Mesodermal cell (in vitro differentiated cells): ENCODE measurements around the gene RTN4R. TPM values are rescaled to one million over a fixed set of nuclear protein-coding genes. Genes with fewer than 3 reads are reported as not detected.
A peak's percentile ranks its signal among the peaks of the same experiment; 100 is the strongest.
"Not testable (repeated sequence)": the region's sequence is repeated elsewhere in the genome, so short reads cannot be mapped to it uniquely, and the experiment has no call there.

Experiments
- H3K27ac ChIP-seq: 2 replicates; pipeline ENCODE4 v1.7.0; 2013; ENCODE audit warnings: mild to moderate bottlenecking, low read depth, low read length, moderate library complexity; ENCODE audit not compliant: severe bottlenecking
- H3K36me3 ChIP-seq: 2 replicates; pipeline ENCODE4 v1.7.1; 2013; ENCODE audit warnings: mild to moderate bottlenecking, low read length, moderate library complexity; ENCODE audit not compliant: control insufficient read depth, insufficient read depth
- H3K4me1 ChIP-seq: one replicate; pipeline ENCODE4 v1.7.1; 2013; ENCODE audit warnings: mild to moderate bottlenecking, low read length; ENCODE audit not compliant: insufficient read depth, control insufficient read depth, poor library complexity, severe bottlenecking
- H3K4me3 ChIP-seq: 2 replicates; pipeline ENCODE4 v1.7.0; 2013; ENCODE audit warnings: low read length, control low read depth, mild to moderate bottlenecking; ENCODE audit not compliant: insufficient read depth, poor library complexity, severe bottlenecking; ENCODE audit errors: extremely low read depth
- H3K9me3 ChIP-seq: 2 replicates; pipeline ENCODE4 v1.7.1; 2013; ENCODE audit warnings: mild to moderate bottlenecking, low read length, moderate library complexity; ENCODE audit not compliant: control insufficient read depth
- WGBS, 2 experiments: methylation state at CpG; one replicate each; pipeline ENCODE4 v1.1.5; 2013; ENCODE audit warnings: missing lambda C conversion rate in 2 of 2; ENCODE audit not compliant: insufficient coverage in 2 of 2; 5-methylcytosine and 5-hydroxymethylcytosine counted together
- polyA plus RNA-seq, 2 experiments: library from polyadenylated mRNA; stranded (reverse); fragments of 50-300 nt; gene quantifications; one replicate each; pipeline ENCODE4 v1.2.3, GENCODE V29; 2013

The RTN4R gene
- polyA plus RNA-seq (2013, experiment 1 of 2), result 5.7 TPM
- polyA plus RNA-seq (2013, experiment 2 of 2), result 3.7 TPM

GRCh38 chr22:20268279-20269012 lies at the start of gene RTN4R:
Gene RTN4R (minus strand): TSS chr22:20268318. CDS start chr22:20268092, 226 bp downstream.
- no peaks in the 10 kb centered on the region for H3K9me3 ChIP-seq
- no peak within 1 kb of the TSS for H3K27ac ChIP-seq
- H3K36me3 ChIP-seq, result no peaks in the 10 kb centered on the region
- peak within 1 kb of the TSS; percentile 39 for H3K4me3 ChIP-seq
- WGBS, 2 experiments, result 15 to 29% methylated on average over 31 to 32 of the region's 58 CpGs
- H3K4me1 ChIP-seq, result no peaks in the 10 kb centered on the region

- not testable (repeated sequence) for H3K9me3 ChIP-seq, H3K4me1 ChIP-seq, H3K36me3 ChIP-seq, H3K27ac ChIP-seq, H3K4me3 ChIP-seq
- WGBS, 2 experiments, result 77 to 100% methylated on average over 1 of the region's 8 CpGs
Observed at GRCh38 chr22:20317402-20318042, 49.4 kb upstream of the RTN4R start.

GRCh38 chr22:20316844-20317401 lies 48.8 kb upstream of the RTN4R start:
- no peak overlapping the region for H3K4me3 ChIP-seq

GRCh38 chr22:20316217-20316843 lies 48.2 kb upstream of the RTN4R start:
- peaks cover 3% of the 10 kb centered on the region for H3K36me3 ChIP-seq
- peaks cover 9% of the 10 kb centered on the region for H3K4me1 ChIP-seq
- H3K27ac ChIP-seq, result no peak overlapping the region
- no peak overlapping the region for H3K4me3 ChIP-seq
- whole genome bisulfite sequencing, 2 experiments, result 89 to 96% methylated on average over 5 to 7 of the region's 12 CpGs
- H3K9me3 ChIP-seq, result no peaks in the 10 kb centered on the region

More at GRCh38 chr22:20316844-20317401, 48.8 kb upstream of the RTN4R start:
- H3K27ac ChIP-seq, result no peak overlapping the region
- peaks cover 9% of the 10 kb centered on the region for H3K4me1 ChIP-seq
- 91 to 97% methylated on average over 4 to 7 of the region's 8 CpGs for whole genome bisulfite sequencing, 2 experiments
- H3K36me3 ChIP-seq, result peaks cover 3% of the 10 kb centered on the region
- H3K9me3 ChIP-seq, result no peaks in the 10 kb centered on the region

- no peaks in the 10 kb centered on the region for H3K9me3 ChIP-seq
- 92 to 94% methylated on average over 11 to 12 of the region's 25 CpGs for WGBS, 2 experiments
- H3K27ac ChIP-seq, result no peak overlapping the region
- peaks cover 3% of the 10 kb centered on the region for H3K36me3 ChIP-seq
- peaks cover 9% of the 10 kb centered on the region for H3K4me1 ChIP-seq
- H3K4me3 ChIP-seq, result no peak overlapping the region
Observed at GRCh38 chr22:20315337-20316216, 47.5 kb upstream of the RTN4R start.

GRCh38 chr22:20314741-20315336 lies 46.7 kb upstream of the RTN4R start:
- not testable (repeated sequence) for H3K4me3 ChIP-seq, H3K27ac ChIP-seq, H3K4me1 ChIP-seq, H3K9me3 ChIP-seq, H3K36me3 ChIP-seq
- 83 to 100% methylated on average over 3 to 11 of the region's 12 CpGs for WGBS, 2 experiments

GRCh38 chr22:20314206-20314605 lies 46.1 kb upstream of the RTN4R start:
- H3K36me3 ChIP-seq, H3K27ac ChIP-seq, H3K9me3 ChIP-seq, H3K4me3 ChIP-seq, H3K4me1 ChIP-seq: not testable (repeated sequence)
- no CpG with 5 or more reads among the region's 5 CpGs for WGBS, 2 experiments

GRCh38 chr22:20313306-20314077 lies 45.4 kb upstream of the RTN4R start:
- H3K9me3 ChIP-seq, H3K36me3 ChIP-seq, H3K27ac ChIP-seq, H3K4me1 ChIP-seq, H3K4me3 ChIP-seq: not testable (repeated sequence)
- WGBS, 2 experiments, result 81 to 100% methylated on average over 2 to 4 of the region's 11 CpGs

GRCh38 chr22:20312396-20313191 lies 44.5 kb upstream of the RTN4R start:
- Histone ChIP-seq H3K4me3 (no peak overlapping the region), H3K27ac (no peak overlapping the region)
- WGBS, 2 experiments, result 91 to 95% methylated on average over 7 to 13 of the region's 14 CpGs

More at GRCh38 chr22:20312396-20313191, 44.5 kb upstream of the RTN4R start:
- peaks cover 3% of the 10 kb centered on the region for H3K36me3 ChIP-seq
- no peaks in the 10 kb centered on the region for H3K9me3 ChIP-seq
- H3K4me1 ChIP-seq, result no peaks in the 10 kb centered on the region
